GM19397 (cell line): ENCODE measurements around the gene NLGN2.
"Not testable (repeated sequence)": the region's sequence is repeated elsewhere in the genome, so short reads cannot be mapped to it uniquely, and the experiment has no call there.

Experiments used
- ATAC-seq: cut with Tn5 transposase; IDR thresholded peaks from one replicate; pipeline ENCODE4 v1.9.1; 2021; ENCODE audit warnings: mild to moderate bottlenecking, moderate library complexity; ENCODE audit not compliant: unreplicated experiment

NLGN2 gene

DNA sequence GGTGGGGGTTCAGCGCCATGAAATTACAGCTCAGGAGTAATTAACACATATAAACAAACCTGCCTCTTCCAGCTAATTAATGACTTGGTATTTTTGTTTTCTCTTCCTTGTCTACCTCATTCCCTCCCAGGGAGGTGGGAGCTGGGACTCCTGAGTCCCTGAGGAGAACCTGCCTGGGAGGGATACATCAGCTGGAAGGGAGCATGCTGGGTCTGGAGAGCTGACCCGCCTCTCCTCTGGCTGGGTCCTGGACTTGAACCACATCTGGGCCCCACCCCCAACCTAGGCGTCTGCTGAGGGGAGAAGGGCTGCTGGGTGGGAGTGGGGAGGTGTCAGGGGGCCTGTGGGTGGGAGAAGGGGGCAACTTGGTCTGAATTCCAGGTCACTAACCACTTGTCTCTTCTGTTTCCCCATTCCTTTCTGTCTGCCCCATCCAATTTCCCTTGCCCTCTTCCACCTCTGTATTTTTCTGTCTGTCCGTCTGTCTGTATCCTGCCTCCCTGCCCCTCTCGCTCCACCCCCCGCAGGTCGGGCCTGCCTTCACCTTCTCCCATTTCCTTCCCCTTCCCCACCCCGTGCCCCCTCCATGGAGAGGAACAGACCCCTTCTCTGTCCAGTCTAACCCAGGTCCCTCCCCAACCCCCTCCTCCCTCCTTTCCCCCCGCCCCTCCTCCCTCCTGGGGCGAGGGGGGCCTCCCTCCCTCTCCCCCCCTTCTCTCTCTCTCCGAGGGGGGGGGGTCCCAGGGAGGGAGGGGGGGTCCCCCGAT lies at the start of gene NLGN2:
Gene NLGN2, plus strand, starts transcription at position 361 of the 767 bp plus-strand sequence. CDS start 411 bp downstream, outside the sequence.
- ATAC-seq, result no peak

DNA sequence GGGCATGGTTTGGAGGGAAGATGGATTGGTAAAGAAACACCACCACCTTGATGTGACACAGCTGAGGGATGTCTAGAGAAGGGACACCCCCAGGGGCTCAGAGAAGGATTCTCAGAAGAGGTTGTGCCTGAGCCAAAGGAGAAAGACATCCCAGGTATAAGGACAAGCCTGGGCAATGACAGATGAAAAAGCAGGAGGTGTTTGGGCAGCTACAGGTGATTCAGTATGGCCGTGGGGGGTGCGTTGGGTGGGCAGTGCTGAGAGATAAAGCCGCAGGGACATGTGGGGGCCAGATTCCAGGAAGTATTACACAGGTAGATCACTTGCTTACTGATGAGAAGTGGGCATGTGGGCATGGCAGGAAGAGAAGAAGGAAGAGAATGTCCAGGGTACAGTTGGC lies 45.7 kb upstream of the NLGN2 start:
- no peak for ATAC-seq

DNA sequence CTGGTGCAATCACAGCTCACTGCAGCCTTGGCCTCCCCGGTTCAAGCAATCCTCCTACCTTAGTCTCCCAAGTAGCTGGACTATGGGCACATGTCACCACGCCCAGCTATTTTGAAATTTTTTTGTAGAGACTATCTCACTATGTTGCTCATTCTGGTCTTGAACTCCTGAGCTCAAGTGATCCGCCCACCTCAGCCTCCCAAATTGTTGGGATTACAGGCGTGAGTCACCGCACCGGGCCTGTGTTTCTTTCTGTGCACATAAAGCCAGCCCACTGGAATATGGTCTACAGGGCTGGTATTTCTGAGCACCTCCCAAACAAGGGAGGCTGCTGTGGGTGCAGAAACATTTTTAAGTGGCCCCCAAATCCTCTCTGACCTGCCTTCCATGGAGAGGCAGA lies 44.3 kb upstream of the NLGN2 start:
- ATAC-seq, result no peak

GRCh38 chr17:7365963-7366362 lies 41.7 kb upstream of the NLGN2 start:
- not testable (repeated sequence) for ATAC-seq

DNA sequence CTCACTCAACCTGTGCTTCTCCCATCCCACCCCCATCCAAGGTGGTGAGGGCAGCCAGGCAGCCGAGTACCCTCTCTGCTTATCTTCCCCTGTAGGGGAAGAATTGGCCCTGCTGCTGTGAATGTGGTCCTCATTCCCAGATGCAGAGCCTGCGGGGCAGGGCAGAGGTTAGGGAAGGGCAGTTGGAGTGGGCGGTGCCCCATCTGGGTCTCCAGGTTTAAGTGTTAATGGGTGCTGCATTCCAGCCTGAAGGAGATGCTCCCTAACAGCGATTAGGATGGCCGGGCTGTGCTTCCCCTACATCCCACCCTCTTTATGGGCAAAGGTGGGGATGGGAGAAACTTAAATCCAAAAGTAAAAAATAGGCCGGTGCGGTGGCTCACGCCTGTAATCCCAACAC lies 40.6 kb upstream of the NLGN2 start:
- ATAC-seq, result no peak

DNA sequence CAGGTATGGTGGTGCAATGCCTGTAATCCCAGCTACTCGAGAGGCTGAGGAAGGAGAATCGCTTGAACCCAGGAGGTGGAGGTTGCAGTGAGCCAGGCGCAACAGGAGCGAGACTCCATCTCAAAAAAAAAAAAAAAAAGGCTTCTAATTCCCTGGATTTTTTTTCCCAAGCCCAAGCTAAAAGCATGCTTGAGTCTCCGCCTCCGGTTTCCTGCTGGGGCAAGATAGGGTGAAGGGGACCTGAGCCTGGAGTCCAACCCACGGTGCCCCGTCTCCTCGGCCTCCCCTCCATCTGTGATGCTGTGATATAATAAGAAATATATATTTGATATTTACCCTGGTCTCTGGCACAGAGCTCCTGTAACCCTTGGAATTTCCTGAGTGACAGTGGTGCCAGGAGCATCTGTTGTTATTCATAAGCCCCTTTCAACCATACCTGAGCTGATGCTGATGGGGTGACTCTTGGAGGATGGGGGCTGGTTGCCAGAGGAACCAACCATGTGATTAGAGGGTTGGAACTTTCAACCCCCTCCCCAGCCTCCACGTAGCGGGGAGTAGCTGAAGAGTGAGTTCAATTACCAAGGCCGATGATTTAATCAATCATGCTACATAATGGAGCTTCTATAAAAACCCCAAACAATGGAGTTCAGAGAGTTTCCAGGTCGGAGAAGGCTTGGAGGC lies 39.6 kb upstream of the NLGN2 start:
- ATAC-seq, result no peak

DNA sequence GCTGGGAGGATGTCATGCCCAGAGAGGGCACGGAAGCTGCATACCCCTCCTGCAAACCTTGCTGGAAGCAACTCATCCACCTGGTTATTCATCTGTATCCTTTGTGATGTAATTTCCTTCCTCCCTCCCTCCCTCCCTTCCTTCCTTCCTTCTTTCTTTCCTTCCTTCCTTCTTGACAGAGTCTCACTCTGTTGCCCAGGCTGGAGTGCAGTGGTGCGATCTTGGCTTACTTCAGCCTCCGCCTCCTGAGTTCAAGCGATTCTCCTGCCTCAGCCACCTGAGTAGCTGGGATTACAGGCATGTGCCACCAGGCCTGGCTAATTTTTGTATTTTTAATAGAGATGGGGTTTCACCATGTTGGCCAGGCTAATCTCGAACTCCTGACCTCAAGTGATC lies 39.0 kb upstream of the NLGN2 start:
- ATAC-seq, result not testable (repeated sequence)

DNA sequence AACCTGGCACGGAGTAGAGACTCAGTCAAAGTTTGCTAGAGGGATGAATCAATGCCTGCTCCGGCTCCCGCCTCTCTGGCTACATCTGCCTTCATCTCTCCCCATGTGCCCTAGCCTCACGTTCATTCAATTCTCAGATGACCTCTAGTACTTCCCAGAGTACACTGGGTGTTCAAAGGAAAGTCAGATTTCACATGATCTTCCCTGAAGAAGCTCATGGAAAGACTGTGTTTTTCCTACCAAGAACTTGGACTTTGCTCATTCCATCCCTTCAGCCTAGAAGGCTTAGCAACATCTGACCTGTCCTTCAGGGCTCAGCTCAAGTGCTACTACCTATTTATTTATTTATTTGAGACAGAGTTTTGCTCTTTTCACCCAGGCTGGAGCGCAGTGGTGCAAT lies 37.8 kb upstream of the NLGN2 start:
- ATAC-seq, result no peak

GRCh38 chr17:7370853-7371252 lies 36.8 kb upstream of the NLGN2 start:
- no peak for ATAC-seq

- no peak for ATAC-seq
Observed at GRCh38 chr17:7374353-7374752, 33.3 kb upstream of the NLGN2 start.

DNA sequence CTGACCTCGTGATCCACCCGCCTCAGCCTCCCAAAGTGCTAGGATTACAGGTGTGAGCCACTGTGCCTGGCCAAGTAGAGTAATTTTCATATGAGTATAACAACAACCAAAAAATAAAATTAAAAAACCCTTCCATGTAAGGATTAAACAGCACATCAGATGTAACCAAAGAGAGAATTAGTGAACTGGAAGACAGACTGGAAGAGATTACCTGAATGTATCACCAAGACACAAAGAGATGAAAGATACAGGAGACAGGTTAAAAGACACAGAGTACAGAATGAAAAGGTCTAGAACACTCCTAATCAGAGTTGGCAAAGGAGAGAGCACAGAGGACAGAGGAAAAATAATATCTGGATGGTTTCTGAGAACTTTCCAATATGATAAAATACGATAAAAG lies 28.5 kb upstream of the NLGN2 start:
- no peak for ATAC-seq

DNA sequence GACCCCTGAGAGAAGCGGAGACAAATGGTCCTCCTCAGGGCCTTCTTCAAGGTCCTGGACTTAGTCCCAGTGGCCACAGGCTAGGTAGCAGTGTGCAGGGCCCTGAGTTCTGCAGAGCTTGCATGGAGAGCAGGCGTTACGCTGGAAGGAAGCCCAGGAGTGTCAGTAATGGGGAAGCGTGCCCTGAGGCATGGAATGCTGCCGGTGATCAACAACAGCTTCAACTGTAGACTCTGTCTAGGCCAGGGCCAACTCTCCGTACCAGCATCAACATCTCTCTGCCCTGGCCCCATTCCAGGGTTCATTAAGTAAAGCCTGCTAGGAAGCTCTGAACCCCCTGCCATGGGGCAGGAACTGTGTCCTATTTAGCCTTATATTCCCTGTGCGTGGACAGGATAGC lies 27.3 kb upstream of the NLGN2 start:
- ATAC-seq, result no peak

DNA sequence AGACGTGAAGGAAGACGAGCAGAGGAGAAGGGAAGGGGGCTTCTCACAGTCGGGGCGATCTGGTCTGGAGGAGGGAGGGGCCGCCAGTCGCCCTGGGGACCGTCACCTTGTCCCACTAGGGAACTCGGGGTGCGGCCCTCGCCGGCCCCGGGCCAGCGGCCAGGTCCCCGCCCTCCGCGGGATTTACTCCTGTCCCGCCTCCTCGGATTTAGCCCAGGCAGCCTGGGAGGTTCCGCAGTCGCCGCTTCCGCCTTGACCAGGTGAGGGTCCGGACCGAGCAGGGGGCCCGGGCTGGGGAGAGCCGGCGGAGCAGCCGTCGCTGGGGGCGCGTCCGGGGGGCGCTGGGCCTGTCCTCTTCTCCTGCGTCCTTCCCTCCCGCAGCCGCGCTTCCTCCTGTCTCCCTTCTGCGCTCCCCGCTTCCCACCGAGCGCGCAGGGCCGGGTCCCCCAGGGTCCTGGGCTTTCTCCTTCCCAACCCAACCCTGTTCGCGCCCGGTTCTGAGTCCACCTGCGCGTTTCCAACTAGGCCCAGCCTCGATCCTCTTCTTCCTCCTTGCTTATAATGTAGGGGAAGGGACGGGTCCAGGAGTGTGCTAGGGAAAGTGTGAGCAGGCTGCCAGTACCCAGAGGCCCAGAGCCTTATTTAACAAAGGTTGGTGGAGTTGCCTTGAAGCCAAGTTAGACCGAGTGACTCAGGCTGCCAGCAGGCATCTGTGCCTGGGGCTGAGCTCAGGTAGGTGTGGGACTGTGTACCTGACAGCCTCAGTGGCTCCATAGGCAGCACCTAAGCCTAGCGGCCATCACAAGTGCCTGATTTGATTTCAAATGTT lies 26.6 kb upstream of the NLGN2 start, which contains the start of gene TNK1:
Gene TNK1, plus strand, starts transcription at position 235 of the 829 bp plus-strand sequence. CDS start 1,838 bp downstream, outside the sequence.
- no peak for ATAC-seq

DNA sequence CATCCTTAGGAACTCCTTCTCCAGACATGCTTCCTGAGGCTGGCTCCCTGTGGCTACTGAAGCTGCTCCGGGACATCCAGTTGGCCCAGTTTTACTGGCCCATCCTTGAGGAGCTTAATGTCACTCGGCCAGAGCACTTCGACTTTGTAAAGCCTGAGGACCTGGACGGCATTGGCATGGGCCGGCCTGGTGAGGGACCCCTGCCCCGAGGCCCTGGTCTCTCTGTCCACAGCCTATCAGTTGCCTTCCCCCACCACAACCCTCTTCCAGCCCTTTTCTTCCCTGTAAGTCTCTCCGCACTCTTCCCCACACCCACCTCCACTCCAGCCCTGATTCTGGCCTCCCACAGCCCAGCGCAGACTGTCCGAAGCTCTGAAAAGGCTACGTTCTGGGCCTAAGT lies 24.7 kb upstream of the NLGN2 start:
- ATAC-seq, result no peak

- ATAC-seq, result no peak
Observed at GRCh38 chr17:7383371-7383741, 24.3 kb upstream of the NLGN2 start.

DNA sequence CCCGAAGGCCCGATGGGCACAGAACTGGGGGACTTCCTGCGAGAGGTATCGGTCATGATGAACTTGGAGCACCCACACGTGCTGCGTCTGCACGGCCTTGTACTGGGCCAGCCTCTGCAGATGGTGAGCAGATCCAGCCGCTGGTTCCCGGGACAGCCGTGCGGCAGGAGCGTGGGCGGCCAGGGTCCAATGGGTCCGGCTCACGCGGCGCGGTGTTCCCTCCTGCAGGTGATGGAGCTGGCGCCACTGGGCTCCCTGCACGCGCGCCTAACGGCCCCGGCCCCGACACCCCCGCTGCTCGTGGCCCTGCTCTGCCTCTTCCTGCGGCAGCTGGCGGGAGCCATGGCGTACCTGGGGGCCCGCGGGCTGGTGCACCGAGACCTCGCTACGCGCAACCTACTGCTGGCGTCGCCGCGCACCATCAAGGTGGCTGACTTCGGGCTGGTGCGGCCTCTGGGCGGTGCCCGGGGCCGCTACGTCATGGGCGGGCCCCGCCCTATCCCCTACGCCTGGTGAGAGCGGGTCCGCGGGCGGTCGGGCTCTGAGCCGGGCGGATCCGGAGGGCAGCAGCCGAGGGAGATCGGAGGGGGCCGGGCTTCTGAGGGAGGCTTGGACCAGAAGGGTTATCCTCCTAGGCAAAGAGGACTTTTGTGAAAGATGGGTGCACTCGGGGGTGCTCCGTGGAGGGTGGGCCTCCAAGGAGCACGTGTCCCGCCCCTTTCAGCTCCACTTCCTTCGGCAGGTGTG lies 23.7 kb upstream of the NLGN2 start:
- peak; percentile 67 for ATAC-seq

- no peak for ATAC-seq
Observed at GRCh38 chr17:7384489-7385081, 23.1 kb upstream of the NLGN2 start.

DNA sequence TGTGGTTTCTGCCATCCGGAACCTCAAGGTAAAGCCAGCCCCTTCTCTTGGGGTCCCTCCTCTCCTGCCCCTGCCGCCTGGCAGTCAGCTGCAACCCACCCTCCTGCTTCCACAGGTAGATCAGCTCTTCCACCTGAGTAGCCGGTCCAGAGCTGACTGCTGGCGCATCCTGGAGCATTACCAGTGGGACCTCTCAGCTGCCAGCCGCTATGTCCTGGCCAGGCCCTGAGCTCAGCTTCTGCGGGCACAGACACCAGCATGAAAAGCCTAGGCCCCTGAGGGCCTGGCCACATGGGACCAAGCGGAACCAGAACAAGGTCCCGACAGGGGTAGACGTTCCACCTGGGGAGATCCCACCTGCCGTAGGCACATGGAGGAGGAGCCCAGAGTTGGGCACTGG lies 18.8 kb upstream of the NLGN2 start:
- ATAC-seq, result no peak

GRCh38 chr17:7389924-7390910 lies 17.4 kb upstream of the NLGN2 start:
- no peak for ATAC-seq
